Diencephalon (tissue), 1 donor: ENCODE measurements around the gene VSIG1. TPM values are rescaled to one million over a fixed set of nuclear protein-coding genes. Genes with fewer than 3 reads are reported as not detected.

Source experiments
- total RNA-seq: library from RNA; depleted of rRNA; stranded (reverse); fragments of >200 nt; gene quantifications from one replicate; pipeline ENCODE4 v1.2.3, GENCODE V29; 2014

Gene VSIG1
- 2.3 TPM for total RNA-seq

GRCh38 chrX:108044554-108045256 lies at the start of gene VSIG1:
Gene VSIG1, plus strand, starts transcription at chrX:108045065. Its CDS starts 66 bp downstream, at chrX:108045131.

GRCh38 chrX:108091264-108091877 lies 46.5 kb downstream of the VSIG1 start, which contains the start of the genes ATG4A and PSMD10:
Gene ATG4A, plus strand, starts transcription at chrX:108091778. Its CDS starts 49 bp downstream, at chrX:108091827.
Gene PSMD10, minus strand, starts transcription at chrX:108091542. Its CDS starts 22 bp downstream, at chrX:108091520.

Other genes with a start within 250 kb of the VSIG1 start
- gene MID2, start 219.2 kb upstream of the VSIG1 start, total RNA-seq = 45.0 TPM
- not detected for gene TEX13B, start 62.7 kb upstream of the VSIG1 start, total RNA-seq
- 108 TPM for gene PSMD10, start 46.5 kb downstream of the VSIG1 start, total RNA-seq
- gene ATG4A, start 46.7 kb downstream of the VSIG1 start, total RNA-seq = 7.4 TPM